GM23338 (cell line): Measurements from ENCODE around the gene ARHGEF1. TPM values are rescaled to one million over a fixed set of nuclear protein-coding genes. Genes with fewer than 3 reads are reported as not detected.

Experiments
- ATAC-seq: fragments of 200-7000 bp; cut with Tn5 transposase; 3 replicates; pipeline ENCODE4 v1.9.1; 2020
- DNase-seq: peaks from one replicate; pipeline ENCODE4 v3.0.0-alpha.2; 2015; ENCODE audit warnings: low spot score
- H2AFZ ChIP-seq: fragments of 200-600 bp; sonication (generic); 2 replicates; pipeline ENCODE4 v1.8.0; 2016; ENCODE audit warnings: antibody characterized with exemption, mild to moderate bottlenecking, moderate library complexity
- H3F3A ChIP-seq: fragments of 200-600 bp; sonication (generic); replicated peaks from 2 replicates; pipeline ENCODE4 v1.8.0; 2017; ENCODE audit warnings: antibody characterized with exemption, mixed run types, low read depth
- H3K27ac ChIP-seq: fragments of 200-600 bp; sonication (generic); 2 replicates; pipeline ENCODE4 v1.6.1; 2016; ENCODE audit warnings: low read depth
- H3K27me3 ChIP-seq: fragments of 200-600 bp; sonication (generic); 2 replicates; pipeline ENCODE4 v1.8.0; 2016; ENCODE audit warnings: mild to moderate bottlenecking, mixed run types, moderate library complexity; ENCODE audit not compliant: insufficient read depth
- H3K36me3 ChIP-seq: fragments of 200-600 bp; sonication (generic); 2 replicates; pipeline ENCODE4 v1.8.0; 2016; ENCODE audit warnings: mild to moderate bottlenecking; ENCODE audit not compliant: insufficient read depth
- H3K4me1 ChIP-seq: fragments of 200-600 bp; sonication (generic); 2 replicates; pipeline ENCODE4 v1.8.0; 2016; ENCODE audit warnings: mild to moderate bottlenecking, moderate library complexity; ENCODE audit not compliant: insufficient read depth
- H3K4me2 ChIP-seq: fragments of 200-600 bp; sonication (generic); 2 replicates; pipeline ENCODE4 v1.7.1; 2017; ENCODE audit warnings: mixed run types
- H3K4me3 ChIP-seq: fragments of 200-600 bp; sonication (generic); 2 replicates; pipeline ENCODE4 v1.6.1; 2016; ENCODE audit warnings: mixed run types
- H3K79me2 ChIP-seq: fragments of 200-600 bp; sonication (generic); replicated peaks from 2 replicates; pipeline ENCODE4 v1.8.0; 2017; ENCODE audit warnings: mild to moderate bottlenecking; ENCODE audit not compliant: insufficient read depth
- H3K9me2 ChIP-seq: fragments of 200-600 bp; sonication (generic); 2 replicates; pipeline ENCODE4 v1.8.0; 2017; ENCODE audit not compliant: insufficient read depth
- H4K20me1 ChIP-seq: fragments of 200-600 bp; sonication (generic); replicated peaks from 2 replicates; pipeline ENCODE4 v1.8.0; 2017; ENCODE audit warnings: mild to moderate bottlenecking; ENCODE audit not compliant: insufficient read depth
- H3K27ac Mint-ChIP-seq: 2 replicates; pipeline ENCODE4 v1.8.0; 2020; ENCODE audit warnings: inconsistent platforms, mild to moderate bottlenecking, moderate library complexity, mixed read lengths
- H3K27me3 Mint-ChIP-seq: 3 replicates; pipeline ENCODE4 v1.8.0; 2022; ENCODE audit warnings: low read depth, mild to moderate bottlenecking, moderate library complexity, mixed read lengths, inconsistent platforms; ENCODE audit not compliant: insufficient read depth, poor library complexity
- H3K36me3 Mint-ChIP-seq: 3 replicates; pipeline ENCODE4 v1.8.0; 2021; ENCODE audit warnings: low read depth, mild to moderate bottlenecking, inconsistent platforms, moderate library complexity, mixed read lengths
- H3K4me1 Mint-ChIP-seq: 3 replicates; pipeline ENCODE4 v1.8.0; 2020; ENCODE audit warnings: mild to moderate bottlenecking, inconsistent platforms, mixed read lengths
- H3K4me3 Mint-ChIP-seq: 3 replicates; pipeline ENCODE4 v1.8.0; 2021; ENCODE audit warnings: moderate library complexity, mild to moderate bottlenecking, inconsistent platforms, mixed read lengths
- H3K9me3 Mint-ChIP-seq: 3 replicates; pipeline ENCODE4 v1.8.0; 2020; ENCODE audit warnings: moderate library complexity, mild to moderate bottlenecking, inconsistent platforms, mixed read lengths
- CREB1 ChIP-seq: fragments of 250-450 bp; sonication (Bioruptor Pico); IDR thresholded peaks from 2 replicates; pipeline ENCODE4 v1.5.0; 2020; ENCODE audit warnings: low read depth, mild to moderate bottlenecking, moderate library complexity
- EZH2 ChIP-seq: fragments of 200-600 bp; sonication (generic); IDR thresholded peaks from one replicate; pipeline ENCODE4 v1.8.0; 2017; ENCODE audit warnings: antibody characterized with exemption, mild to moderate bottlenecking, low read depth; ENCODE audit not compliant: unreplicated experiment
- EZH2phosphoT487 ChIP-seq: fragments of 200-600 bp; sonication (generic); IDR thresholded peaks from one replicate; pipeline ENCODE4 v1.8.1; 2018; ENCODE audit warnings: antibody characterized with exemption; ENCODE audit not compliant: unreplicated experiment
- JUNB ChIP-seq: IDR thresholded peaks from one replicate; pipeline ENCODE4 v1.6.1; 2016; ENCODE audit warnings: antibody characterized with exemption; ENCODE audit not compliant: unreplicated experiment
- NANOG ChIP-seq: IDR thresholded peaks from 2 replicates; pipeline ENCODE4 v1.6.1; 2016; ENCODE audit warnings: antibody characterized with exemption, borderline replicate concordance
- POLR2AphosphoS5 ChIP-seq: IDR thresholded peaks from 2 replicates; pipeline ENCODE4 v1.6.1; 2016; ENCODE audit warnings: antibody characterized with exemption, low read depth
- STAT1 ChIP-seq: IDR thresholded peaks from one replicate; pipeline ENCODE4 v1.6.1; 2016; ENCODE audit warnings: antibody characterized with exemption; ENCODE audit not compliant: unreplicated experiment
- ZNF114 ChIP-seq: fragments of 250-450 bp; sonication (Bioruptor Pico); IDR thresholded peaks from 2 replicates; pipeline ENCODE4 v1.5.0; 2020; ENCODE audit warnings: mild to moderate bottlenecking, moderate library complexity
- ZNF331 ChIP-seq: fragments of 250-450 bp; sonication (Bioruptor Pico); IDR thresholded peaks from 2 replicates; pipeline ENCODE4 v1.5.0; 2020; ENCODE audit warnings: low read depth, mild to moderate bottlenecking, moderate library complexity
- polyA plus RNA-seq: library from polyadenylated mRNA; unstranded; fragments of >200 nt; fragmentation: Nextera tagmentation; extraction: Ambion mirVana; gene quantifications from 2 replicates; pipeline ENCODE4 v1.2.1, GENCODE V29; 2016
- total RNA-seq: library from RNA; depleted of rRNA; stranded (reverse); fragments of >200 nt; shearing (Covaris generic); gene quantifications from 2 replicates; pipeline ENCODE4 v1.2.3, GENCODE V29; 2014
- TF ChIP-seq, protein P1 (sequence below): IDR thresholded peaks from one replicate; pipeline ENCODE4 v1.6.1; 2018; ENCODE audit warnings: antibody characterized with exemption; ENCODE audit not compliant: unreplicated experiment
- TF ChIP-seq, protein P2 (sequence below), 2 experiments: fragments of 200-600 bp in 1 of 2; sonication (generic) in 1 of 2; conservative IDR thresholded peaks; 2 replicates each; pipeline versions ENCODE4 v1.5.1 to v1.6.1; 2016 to 2017; ENCODE audit warnings: antibody characterized with exemption in 2 of 2, low read depth in 2 of 2, mild to moderate bottlenecking in 2 of 2, moderate library complexity in 1 of 2
- TF ChIP-seq, protein P3 (sequence below): IDR thresholded peaks from 2 replicates; pipeline ENCODE4 v1.6.1; 2016; ENCODE audit warnings: antibody characterized with exemption

ARHGEF1 gene
- total and polyA plus RNA-seq, 2 experiments from 2014 or later = 41.3 to 44.7 TPM

- Histone ChIP-seq H3K36me3 (no peaks in the 10 kb centered on the region), H3K4me3 (no peak overlapping the region), H3K79me2 (no peaks in the 10 kb centered on the region), H3K27ac (no peak overlapping the region), H3K9me2 (no peaks in the 10 kb centered on the region), H4K20me1 (no peaks in the 10 kb centered on the region), H3F3A (no peaks in the 10 kb centered on the region), H3K4me2 (no peak overlapping the region), H3K27me3 (no peaks in the 10 kb centered on the region), H2AFZ (no peak overlapping the region), H3K4me1 (peaks cover 12% of the 10 kb centered on the region; the same call in 1 of the 2 replicates)
- TF ChIP-seq POLR2AphosphoS5 = no peak
- TF ChIP-seq CREB1 (CRISPR knock-in tag) = no peak
- no peak for TF ChIP-seq EZH2phosphoT487
- no peak for TF ChIP-seq JUNB
- TF ChIP-seq, protein P1, sequence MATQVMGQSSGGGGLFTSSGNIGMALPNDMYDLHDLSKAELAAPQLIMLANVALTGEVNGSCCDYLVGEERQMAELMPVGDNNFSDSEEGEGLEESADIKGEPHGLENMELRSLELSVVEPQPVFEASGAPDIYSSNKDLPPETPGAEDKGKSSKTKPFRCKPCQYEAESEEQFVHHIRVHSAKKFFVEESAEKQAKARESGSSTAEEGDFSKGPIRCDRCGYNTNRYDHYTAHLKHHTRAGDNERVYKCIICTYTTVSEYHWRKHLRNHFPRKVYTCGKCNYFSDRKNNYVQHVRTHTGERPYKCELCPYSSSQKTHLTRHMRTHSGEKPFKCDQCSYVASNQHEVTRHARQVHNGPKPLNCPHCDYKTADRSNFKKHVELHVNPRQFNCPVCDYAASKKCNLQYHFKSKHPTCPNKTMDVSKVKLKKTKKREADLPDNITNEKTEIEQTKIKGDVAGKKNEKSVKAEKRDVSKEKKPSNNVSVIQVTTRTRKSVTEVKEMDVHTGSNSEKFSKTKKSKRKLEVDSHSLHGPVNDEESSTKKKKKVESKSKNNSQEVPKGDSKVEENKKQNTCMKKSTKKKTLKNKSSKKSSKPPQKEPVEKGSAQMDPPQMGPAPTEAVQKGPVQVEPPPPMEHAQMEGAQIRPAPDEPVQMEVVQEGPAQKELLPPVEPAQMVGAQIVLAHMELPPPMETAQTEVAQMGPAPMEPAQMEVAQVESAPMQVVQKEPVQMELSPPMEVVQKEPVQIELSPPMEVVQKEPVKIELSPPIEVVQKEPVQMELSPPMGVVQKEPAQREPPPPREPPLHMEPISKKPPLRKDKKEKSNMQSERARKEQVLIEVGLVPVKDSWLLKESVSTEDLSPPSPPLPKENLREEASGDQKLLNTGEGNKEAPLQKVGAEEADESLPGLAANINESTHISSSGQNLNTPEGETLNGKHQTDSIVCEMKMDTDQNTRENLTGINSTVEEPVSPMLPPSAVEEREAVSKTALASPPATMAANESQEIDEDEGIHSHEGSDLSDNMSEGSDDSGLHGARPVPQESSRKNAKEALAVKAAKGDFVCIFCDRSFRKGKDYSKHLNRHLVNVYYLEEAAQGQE = no peak
- TF ChIP-seq ZNF114 (CRISPR knock-in tag) = no peak
- no peak for TF ChIP-seq EZH2
- Mint-ChIP-seq H3K4me1 (peaks cover 12% of the 10 kb centered on the region), H3K27ac (no peak overlapping the region), H3K36me3 (peaks cover 5% of the 10 kb centered on the region; the same call in 2 of the 3 replicates), H3K4me3 (no peak overlapping the region), H3K27me3 (peaks cover 18% of the 10 kb centered on the region), H3K9me3 (peaks cover 14% of the 10 kb centered on the region; the same call in 2 of the 3 replicates)
- DNase-seq = no peak
- no peak for ATAC-seq
Measured at GRCh38 chr19:41847351-41848105, 35.5 kb upstream of the ARHGEF1 start.

DNA sequence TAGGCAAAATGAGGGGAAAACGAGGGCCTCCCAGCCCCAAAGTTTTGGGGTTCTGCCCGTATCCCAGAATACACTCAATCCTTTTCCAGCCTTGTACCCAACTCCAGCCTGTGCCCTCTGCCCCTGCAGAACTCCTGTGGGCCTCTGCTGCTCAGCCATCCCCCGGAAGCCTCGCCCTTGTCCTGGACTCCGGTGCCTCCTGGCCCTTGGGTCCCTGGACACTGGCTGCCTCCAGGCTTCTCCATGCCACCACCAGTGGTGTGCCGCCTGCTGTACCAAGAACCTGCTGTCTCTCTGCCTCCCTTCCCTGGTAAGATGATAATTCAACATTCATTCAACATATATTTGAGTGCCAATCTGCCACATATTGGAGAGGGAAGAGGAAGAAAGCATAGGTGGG lies 34.3 kb upstream of the ARHGEF1 start:
- Histone ChIP-seq H3K36me3 (no peaks in the 10 kb centered on the region), H3K79me2 (no peaks in the 10 kb centered on the region), H2AFZ (no peak overlapping the region), H3K27ac (no peak overlapping the region), H3F3A (no peaks in the 10 kb centered on the region), H3K9me2 (no peaks in the 10 kb centered on the region), H3K27me3 (no peaks in the 10 kb centered on the region), H3K4me1 (peaks cover 12% of the 10 kb centered on the region; the same call in 1 of the 2 replicates), H4K20me1 (no peaks in the 10 kb centered on the region), H3K4me3 (no peak overlapping the region), H3K4me2 (no peak overlapping the region)
- no peak for ATAC-seq
- TF ChIP-seq, protein P2, sequence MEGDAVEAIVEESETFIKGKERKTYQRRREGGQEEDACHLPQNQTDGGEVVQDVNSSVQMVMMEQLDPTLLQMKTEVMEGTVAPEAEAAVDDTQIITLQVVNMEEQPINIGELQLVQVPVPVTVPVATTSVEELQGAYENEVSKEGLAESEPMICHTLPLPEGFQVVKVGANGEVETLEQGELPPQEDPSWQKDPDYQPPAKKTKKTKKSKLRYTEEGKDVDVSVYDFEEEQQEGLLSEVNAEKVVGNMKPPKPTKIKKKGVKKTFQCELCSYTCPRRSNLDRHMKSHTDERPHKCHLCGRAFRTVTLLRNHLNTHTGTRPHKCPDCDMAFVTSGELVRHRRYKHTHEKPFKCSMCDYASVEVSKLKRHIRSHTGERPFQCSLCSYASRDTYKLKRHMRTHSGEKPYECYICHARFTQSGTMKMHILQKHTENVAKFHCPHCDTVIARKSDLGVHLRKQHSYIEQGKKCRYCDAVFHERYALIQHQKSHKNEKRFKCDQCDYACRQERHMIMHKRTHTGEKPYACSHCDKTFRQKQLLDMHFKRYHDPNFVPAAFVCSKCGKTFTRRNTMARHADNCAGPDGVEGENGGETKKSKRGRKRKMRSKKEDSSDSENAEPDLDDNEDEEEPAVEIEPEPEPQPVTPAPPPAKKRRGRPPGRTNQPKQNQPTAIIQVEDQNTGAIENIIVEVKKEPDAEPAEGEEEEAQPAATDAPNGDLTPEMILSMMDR (conservative IDR thresholded peaks at IDR 0.05; ENCODE audit: low read depth in 2 of 2) = no peak
- TF ChIP-seq, protein P1 = no peak
- TF ChIP-seq, protein P3, sequence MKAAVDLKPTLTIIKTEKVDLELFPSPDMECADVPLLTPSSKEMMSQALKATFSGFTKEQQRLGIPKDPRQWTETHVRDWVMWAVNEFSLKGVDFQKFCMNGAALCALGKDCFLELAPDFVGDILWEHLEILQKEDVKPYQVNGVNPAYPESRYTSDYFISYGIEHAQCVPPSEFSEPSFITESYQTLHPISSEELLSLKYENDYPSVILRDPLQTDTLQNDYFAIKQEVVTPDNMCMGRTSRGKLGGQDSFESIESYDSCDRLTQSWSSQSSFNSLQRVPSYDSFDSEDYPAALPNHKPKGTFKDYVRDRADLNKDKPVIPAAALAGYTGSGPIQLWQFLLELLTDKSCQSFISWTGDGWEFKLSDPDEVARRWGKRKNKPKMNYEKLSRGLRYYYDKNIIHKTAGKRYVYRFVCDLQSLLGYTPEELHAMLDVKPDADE = no peak
- TF ChIP-seq STAT1 = no peak
- TF ChIP-seq NANOG = no peak
- no peak for TF ChIP-seq ZNF114 (CRISPR knock-in tag)
- no peak for TF ChIP-seq POLR2AphosphoS5
- TF ChIP-seq ZNF331 (CRISPR knock-in tag) = no peak
- no peak for TF ChIP-seq EZH2
- Mint-ChIP-seq H3K9me3 (peaks cover 14% of the 10 kb centered on the region; the same call in 2 of the 3 replicates), H3K27ac (no peak overlapping the region), H3K27me3 (peaks cover 15% of the 10 kb centered on the region), H3K36me3 (peaks cover 5% of the 10 kb centered on the region; the same call in 2 of the 3 replicates), H3K4me3 (no peak overlapping the region), H3K4me1 (peaks cover 12% of the 10 kb centered on the region)
- DNase-seq = no peak
